ENCODE data around the gene MOSMO.
"Not testable (repeated sequence)": the region's sequence is repeated elsewhere in the genome, so short reads cannot be mapped to it uniquely, and the experiment has no call there.

Gene MOSMO

GRCh38 chr16:22007509-22008214 is at the start of gene MOSMO:
Gene MOSMO, plus strand, starts transcription at chr16:22008111. Its CDS starts 191 bp downstream, at chr16:22008302.
- peak; percentile 69 for DNase-seq (ENCODE audit: low spot score)

- DNase-seq (ENCODE audit: low spot score) = no peak
Measured at GRCh38 chr16:21959050-21959449, 48.9 kb upstream of the MOSMO start.

GRCh38 chr16:21962475-21962874 is 45.4 kb upstream of the MOSMO start:
- DNase-seq (ENCODE audit: low spot score) = no peak

- DNase-seq (ENCODE audit: low spot score) = no peak
Measured at GRCh38 chr16:21963887-21964286, 44.0 kb upstream of the MOSMO start.

GRCh38 chr16:21964353-21964752 is 43.6 kb upstream of the MOSMO start:
- no peak for DNase-seq (ENCODE audit: low spot score)

GRCh38 chr16:21971856-21972255 is 36.1 kb upstream of the MOSMO start:
- no peak for DNase-seq (ENCODE audit: low spot score)

- no peak for DNase-seq (ENCODE audit: low spot score)
Measured at GRCh38 chr16:21973945-21974344, 34.0 kb upstream of the MOSMO start.

GRCh38 chr16:21980032-21980431 is 27.9 kb upstream of the MOSMO start:
- no peak for DNase-seq (ENCODE audit: low spot score)

- DNase-seq (ENCODE audit: low spot score) = no peak
Measured at GRCh38 chr16:21982108-21982507, 25.8 kb upstream of the MOSMO start.

- no peak for DNase-seq (ENCODE audit: low spot score)
Measured at GRCh38 chr16:21984062-21984461, 23.8 kb upstream of the MOSMO start.

GRCh38 chr16:21985524-21985923 is 22.4 kb upstream of the MOSMO start:
- no peak for DNase-seq (ENCODE audit: low spot score)

GRCh38 chr16:21986692-21987246 is 21.1 kb upstream of the MOSMO start:
- no peak for DNase-seq (ENCODE audit: low spot score)

- DNase-seq (ENCODE audit: low spot score) = no peak
Measured at GRCh38 chr16:21987498-21987897, 20.4 kb upstream of the MOSMO start.

GRCh38 chr16:21989133-21989532 is 18.8 kb upstream of the MOSMO start:
- no peak for DNase-seq (ENCODE audit: low spot score)

- DNase-seq (ENCODE audit: low spot score) = no peak
Measured at GRCh38 chr16:21989751-21990150, 18.2 kb upstream of the MOSMO start.

- DNase-seq (ENCODE audit: low spot score) = no peak
Measured at GRCh38 chr16:21990381-21990944, 17.4 kb upstream of the MOSMO start.

- DNase-seq (ENCODE audit: low spot score) = no peak
Measured at GRCh38 chr16:21991621-21992020, 16.3 kb upstream of the MOSMO start.

GRCh38 chr16:21994856-21995465 is 12.9 kb upstream of the MOSMO start:
- no peak for DNase-seq (ENCODE audit: low spot score)

- no peak for DNase-seq (ENCODE audit: low spot score)
Measured at GRCh38 chr16:21996923-21997696, 10.8 kb upstream of the MOSMO start.

- no peak for DNase-seq (ENCODE audit: low spot score)
Measured at GRCh38 chr16:21997697-21998480, 10.0 kb upstream of the MOSMO start.

GRCh38 chr16:22001591-22001990 is 6.3 kb upstream of the MOSMO start:
- no peak for DNase-seq (ENCODE audit: low spot score)

- DNase-seq (ENCODE audit: low spot score) = not testable (repeated sequence)
Measured at GRCh38 chr16:22002047-22002446, 5.9 kb upstream of the MOSMO start.

All from HuH-7.5 (cell line).